ENCODE data around the gene SPOCK2.

Gene SPOCK2

GRCh38 chr10:72011976-72012512, 76.3 kb downstream of the SPOCK2 start:
- no peak for DNase-seq (ENCODE audit: low read depth, low spot score)

DNA sequence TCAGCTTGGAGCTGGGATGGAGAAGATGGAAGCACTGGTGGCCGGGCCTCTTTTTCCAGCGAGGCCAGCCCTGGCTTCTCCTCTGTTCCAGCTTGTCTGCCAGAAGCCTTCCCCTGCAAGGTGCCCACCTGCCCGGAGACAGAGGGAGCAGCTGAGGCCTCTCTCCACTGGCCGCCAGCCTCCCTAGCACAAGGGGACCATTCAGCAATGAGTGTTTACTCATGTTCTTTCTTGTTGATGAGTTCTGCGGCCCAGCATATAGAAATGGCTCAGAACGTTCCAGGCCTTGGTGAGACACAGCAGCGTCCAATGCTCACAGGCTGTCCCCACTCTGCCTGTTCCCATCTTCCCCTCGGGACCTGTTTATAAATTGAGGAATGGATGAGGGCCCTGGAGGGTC, 76.9 kb downstream of the SPOCK2 start:
- DNase-seq (ENCODE audit: low read depth, low spot score), result no peak

DNA sequence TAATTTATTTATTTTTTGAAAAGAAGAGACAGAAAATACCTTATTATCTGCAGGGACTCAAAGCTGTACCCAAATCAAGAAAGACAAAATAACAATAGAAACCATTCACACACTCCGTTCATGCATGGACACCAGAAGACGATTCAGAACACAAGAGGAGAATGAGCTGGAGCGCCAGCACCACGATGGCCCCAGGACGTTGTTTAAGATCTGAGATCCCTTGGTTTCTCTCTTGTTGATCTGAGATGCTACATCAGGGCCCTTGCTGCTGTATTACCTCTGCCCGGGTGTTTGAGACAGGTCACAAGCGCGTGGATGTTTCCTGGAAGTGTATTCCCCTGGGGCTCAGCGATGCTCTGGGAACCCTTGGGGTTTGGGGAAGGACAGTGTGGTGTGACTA, 77.3 kb downstream of the SPOCK2 start:
- DNase-seq (ENCODE audit: low read depth, low spot score), result no peak

DNA sequence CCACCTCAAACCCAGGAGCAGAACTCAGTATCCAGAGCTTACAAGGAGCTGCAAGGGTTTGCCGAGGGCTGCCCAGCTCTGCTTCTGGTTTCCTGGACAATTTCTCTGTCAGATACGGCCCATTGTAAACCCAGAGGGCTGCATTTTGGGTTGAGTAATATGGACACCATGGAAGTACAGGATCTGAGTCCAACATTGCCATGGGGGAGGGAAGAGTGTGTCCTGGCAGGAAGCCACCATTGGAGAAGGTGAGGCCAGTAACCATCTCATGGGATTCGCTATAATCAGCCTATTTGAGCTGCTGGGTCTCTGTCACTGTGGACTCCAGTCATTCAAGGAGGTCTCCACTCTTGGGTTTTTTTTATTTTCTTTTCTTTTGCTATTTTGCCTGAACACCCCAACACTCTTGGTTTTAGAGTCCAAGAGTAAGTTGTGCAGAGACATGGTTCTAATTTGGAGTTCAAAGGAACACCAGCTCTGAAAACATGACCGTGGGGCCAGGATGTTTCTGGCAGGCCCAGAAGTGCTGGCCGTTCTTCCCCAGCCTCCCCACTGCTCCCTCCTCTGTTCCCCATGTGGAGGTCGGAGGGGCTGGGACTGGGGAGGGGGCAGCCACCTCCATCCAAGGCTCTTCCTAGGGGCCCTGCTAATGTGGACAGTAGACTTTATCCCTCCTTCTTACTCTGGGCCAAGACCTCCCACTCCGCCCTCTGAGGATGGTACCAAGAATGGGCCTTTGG, 77.9 kb downstream of the SPOCK2 start:
- DNase-seq (ENCODE audit: low read depth, low spot score), result no peak

DNA sequence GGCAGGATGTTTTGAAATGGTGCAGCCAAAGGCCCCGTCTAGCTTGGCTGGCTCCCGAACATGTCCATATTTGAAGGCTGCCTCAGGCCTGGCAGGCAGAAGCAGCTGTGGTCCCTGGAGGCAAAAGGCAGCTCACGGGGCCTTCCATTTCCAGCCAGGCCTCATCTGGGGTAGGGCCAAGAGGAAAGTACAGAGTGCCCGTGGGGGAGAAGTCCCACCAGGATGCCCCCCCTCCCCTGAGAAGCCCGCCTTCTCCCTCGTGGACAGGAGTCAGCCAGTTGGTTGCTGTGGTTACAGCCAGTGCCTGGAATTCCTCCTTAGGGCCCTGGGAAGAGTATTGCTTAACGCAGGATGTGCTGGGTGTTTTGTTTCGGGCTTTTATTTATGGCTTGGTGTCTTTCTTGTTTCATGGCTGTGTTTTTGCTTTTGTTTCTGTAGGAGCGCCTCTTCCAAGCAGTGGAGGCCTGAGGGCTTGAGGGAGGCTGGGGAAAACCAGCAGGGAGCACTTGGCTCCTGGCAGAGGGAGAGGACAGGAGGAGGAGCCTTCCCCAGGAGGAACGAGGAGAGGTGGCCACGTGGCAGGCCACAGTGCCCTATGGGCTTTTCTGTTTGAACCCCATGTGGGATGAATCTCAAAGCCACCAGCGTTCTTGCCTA, 78.8 kb downstream of the SPOCK2 start:
- peak; percentile 92 for DNase-seq (ENCODE audit: low read depth, low spot score)

DNA sequence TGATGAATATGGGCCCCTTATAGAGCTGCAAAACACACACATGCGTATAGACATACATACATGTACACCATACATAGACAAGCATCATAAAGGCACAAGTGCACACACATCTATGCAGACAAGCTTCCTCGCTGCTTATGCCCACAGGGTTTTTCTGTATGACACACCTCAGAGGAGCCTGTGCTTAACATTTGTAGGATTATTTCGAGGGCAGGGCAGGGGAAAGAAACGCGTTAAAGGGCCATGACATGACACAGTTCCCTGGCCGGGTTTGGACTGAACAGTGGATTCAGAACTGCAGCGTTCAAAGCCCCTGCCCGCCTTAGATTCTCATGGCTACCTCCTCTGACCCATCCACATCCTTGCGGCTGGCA, 79.3 kb downstream of the SPOCK2 start:
- no peak for DNase-seq (ENCODE audit: low read depth, low spot score)
